ENCODE data around the gene ATP6V0E1.

The ATP6V0E1 gene

GRCh38 chr5:172957458-172957857 lies 26.1 kb upstream of the ATP6V0E1 start:
- no peak for FAIRE-seq

GRCh38 chr5:172958331-172959046 lies 25.1 kb upstream of the ATP6V0E1 start:
- no peak for FAIRE-seq

DNA sequence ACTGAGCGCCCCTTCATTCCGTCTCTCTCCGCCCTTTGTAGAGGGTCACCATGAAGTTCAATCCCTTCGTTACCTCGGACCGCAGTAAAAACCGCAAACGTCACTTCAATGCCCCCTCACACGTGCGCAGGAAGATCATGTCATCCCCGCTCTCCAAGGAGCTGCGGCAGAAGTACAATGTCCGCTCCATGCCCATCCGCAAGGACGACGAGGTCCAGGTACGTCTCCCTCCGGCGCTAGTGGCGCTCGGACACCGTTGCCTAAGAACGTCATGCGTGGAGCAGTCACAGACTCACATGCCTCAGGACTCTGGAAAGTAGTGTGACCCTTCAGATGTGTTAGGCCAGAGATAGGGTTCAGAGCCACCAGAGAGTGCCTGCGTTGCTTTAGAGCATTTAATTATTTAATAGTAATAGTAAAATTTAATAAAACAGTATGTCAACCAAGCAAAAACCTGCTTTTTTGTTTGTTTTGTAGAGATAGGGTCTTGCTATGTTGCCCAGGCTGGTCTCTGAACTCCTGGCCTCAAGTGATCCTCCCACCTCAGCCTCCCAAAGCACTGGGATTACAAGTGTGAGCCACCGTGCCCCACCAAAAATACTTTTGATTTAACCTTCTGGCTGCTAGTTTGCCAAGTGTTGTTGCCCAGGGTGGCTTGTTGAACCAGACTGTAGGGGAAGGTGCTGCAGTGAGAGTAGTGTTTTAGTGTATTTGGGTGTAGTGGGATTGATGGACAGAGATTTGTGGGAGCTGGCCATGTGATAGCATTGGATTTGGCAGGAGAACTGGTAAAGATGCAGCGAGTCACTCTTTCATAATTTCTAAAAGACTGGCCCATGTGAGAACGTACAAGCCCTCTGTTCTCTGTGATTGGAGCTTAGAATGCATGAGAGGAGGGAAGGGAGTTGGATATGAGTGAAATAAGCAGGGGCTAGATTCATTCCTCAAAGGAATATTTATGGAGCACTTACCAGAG lies 23.5 kb upstream of the ATP6V0E1 start:
- FAIRE-seq = no peak

- FAIRE-seq = no peak
Measured at GRCh38 chr5:172969921-172970320, 13.7 kb upstream of the ATP6V0E1 start.

- no peak for FAIRE-seq
Measured at GRCh38 chr5:172971482-172971881, 12.1 kb upstream of the ATP6V0E1 start.

DNA sequence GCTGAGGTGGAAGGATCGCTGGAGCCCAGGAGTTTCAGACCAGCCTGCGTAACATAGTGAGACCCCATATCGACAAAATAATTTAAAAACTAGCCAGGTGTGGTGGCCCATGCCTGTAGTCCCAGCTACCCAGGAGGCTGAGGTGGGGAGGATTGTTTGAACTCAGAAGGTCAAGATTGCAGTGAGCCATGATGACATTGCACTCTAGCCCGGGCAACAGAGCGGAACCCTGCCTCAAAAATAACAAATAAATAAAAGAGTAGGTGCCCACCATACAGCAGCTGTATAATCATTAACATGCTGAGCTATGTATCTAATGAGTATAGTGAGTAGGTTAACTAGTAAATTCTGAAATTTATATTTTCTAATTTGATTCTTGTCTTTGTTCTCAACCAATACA lies 11.0 kb upstream of the ATP6V0E1 start:
- FAIRE-seq = no peak

DNA sequence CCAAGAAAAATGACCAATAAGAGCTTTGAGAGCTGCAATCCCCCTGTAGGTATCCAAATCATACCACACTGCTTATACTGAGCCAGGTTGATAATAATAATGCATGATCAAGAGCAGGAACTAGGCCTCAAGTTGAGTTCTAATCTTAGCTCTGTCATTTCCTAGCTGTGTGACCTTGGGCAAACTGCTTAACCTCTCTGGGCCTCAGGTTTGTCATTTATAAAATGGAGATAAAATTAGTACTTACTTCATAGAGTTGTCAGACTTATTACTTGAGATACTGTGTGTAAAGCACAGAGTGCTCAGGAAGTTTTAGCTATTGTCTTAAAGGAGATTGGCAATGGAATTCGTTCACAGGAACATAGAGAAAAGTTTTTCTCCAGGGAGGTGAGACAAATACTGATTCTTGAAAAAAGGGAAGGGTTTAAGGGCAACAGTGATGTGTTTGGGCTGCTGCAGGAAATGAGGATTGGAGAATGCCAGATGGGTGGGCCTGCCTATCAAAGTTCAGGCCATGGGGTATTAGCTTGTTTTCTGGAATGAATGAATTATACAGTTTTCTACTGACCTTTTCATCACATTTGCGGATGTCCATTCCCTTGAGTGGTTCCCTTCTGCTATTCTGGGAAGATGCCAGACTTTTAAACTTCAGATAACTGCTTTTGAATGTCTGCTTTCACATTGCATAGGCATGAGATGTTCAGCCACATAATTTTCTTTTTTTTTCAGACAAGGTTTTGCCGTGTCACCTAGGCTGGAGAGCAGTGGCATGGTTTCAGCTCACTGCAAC lies 10.2 kb upstream of the ATP6V0E1 start:
- no peak for FAIRE-seq

GRCh38 chr5:172973931-172974330 lies 9.6 kb upstream of the ATP6V0E1 start:
- FAIRE-seq = no peak

GRCh38 chr5:172975289-172975688 lies 8.3 kb upstream of the ATP6V0E1 start:
- FAIRE-seq = no peak

- FAIRE-seq = no peak
Measured at GRCh38 chr5:172979778-172980177, 3.8 kb upstream of the ATP6V0E1 start.

DNA sequence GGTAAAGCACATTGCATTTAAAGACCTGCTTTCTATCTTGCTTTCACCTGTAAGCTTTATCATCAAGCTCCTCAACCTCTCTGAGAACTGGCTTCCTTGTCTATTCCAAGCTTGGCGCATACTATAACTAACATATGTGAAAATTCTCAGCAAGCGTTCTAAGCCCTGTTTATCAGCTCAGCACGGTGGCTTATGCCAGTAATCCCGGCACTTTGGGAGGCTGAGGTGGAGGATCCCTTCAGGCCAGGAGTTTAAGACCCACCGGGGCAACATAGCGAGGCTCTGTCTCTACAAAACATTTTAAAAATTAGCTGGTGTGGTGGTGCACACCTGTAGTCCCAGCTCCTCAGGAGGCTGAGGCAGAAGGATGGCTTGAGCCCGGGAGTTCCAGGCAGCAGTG lies 1.6 kb upstream of the ATP6V0E1 start:
- no peak for FAIRE-seq

GRCh38 chr5:172984244-172984953 lies 828 bp downstream of the ATP6V0E1 start:
- no peak for FAIRE-seq

DNA sequence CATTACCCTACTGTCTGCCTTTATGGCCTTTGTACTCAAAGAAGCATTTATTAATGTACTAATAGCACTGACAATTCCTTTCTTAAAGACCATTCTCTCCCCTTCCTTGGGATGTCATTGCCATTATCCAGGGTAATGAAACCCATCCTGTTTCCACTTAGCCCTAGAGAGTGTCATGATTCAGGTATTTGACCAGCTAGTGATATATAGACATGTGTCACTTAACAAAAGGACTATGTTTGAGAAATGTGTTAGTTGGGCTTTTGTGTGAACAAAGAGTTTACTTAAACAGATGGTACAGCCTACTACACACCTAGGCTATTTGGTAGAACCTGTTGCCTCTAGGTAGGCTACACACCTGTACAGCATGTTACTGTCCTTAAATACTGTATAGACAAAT lies 2.0 kb downstream of the ATP6V0E1 start:
- no peak for FAIRE-seq

GRCh38 chr5:172988276-172988675 lies 4.7 kb downstream of the ATP6V0E1 start:
- no peak for FAIRE-seq

GRCh38 chr5:172990776-172991175 lies 7.2 kb downstream of the ATP6V0E1 start:
- FAIRE-seq = no peak

DNA sequence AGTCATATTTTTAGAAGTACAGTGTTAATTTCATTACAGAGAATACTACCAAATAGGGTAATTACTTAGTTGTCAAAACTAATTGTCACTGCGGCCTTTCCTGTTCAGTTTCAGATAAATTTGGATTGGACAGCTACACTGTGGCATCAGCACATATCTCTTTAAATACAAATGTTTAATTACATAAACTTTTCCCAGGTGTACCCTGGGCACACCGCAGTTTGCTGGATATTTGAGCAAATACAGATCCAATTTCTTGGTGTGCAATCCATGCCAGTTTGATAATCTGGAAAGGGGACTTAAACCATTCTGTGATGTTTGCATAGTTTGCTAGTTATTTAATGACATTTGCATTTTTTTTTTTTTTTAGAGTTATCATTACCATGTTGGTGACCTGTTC lies 10.8 kb downstream of the ATP6V0E1 start:
- FAIRE-seq = no peak

DNA sequence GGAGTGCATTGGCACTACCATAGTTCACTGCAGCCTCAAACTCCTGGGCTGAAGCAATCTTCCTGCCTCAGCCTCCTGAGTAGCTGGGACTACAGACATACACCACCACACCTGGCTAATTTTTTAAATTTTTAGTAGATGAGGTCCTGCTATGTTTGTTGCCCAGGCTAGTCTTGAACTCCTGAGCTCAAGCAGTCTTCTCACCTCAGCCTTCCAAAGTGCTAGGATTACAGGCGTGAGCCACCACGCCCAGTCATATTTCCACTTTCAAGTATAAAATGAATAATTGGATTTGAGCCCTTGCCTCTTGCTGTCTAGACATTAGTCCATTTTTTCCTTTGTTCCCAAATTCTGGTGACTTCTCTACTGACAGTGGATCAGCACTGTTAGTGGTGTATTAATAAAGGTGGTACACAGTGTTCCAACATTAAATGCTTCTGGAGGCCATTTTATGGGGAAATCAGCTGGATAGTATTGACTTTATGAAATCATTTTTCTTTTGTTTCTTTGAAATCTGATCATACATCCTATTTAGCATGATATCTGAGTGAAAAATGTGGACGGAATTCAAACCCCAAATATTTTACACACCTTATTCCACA lies 15.9 kb downstream of the ATP6V0E1 start:
- FAIRE-seq = no peak

GRCh38 chr5:172999974-173000373 lies 16.4 kb downstream of the ATP6V0E1 start:
- FAIRE-seq = no peak

- no peak for FAIRE-seq
Measured at GRCh38 chr5:173001229-173001841, 17.8 kb downstream of the ATP6V0E1 start.

DNA sequence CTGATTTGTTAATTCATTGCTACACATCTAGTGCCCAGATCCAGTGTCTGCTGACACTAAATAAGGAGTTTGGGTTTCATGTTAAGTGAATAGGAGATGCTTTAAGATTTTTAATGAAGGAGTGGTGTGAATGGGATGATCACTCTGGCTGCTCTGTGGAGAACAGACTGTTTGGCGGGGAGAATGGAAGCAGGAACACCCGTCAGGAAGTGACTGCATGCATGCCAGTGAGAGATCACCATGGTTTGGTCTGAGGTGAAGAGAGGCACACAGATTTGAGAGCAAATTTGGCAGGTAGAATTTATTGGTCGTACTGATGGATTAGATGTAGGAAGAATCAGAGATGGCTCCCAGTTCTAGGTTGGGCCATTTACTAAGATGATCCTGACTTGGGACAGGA lies 19.8 kb downstream of the ATP6V0E1 start:
- FAIRE-seq = no peak

- FAIRE-seq = no peak
Measured at GRCh38 chr5:173004013-173004412, 20.4 kb downstream of the ATP6V0E1 start.

DNA sequence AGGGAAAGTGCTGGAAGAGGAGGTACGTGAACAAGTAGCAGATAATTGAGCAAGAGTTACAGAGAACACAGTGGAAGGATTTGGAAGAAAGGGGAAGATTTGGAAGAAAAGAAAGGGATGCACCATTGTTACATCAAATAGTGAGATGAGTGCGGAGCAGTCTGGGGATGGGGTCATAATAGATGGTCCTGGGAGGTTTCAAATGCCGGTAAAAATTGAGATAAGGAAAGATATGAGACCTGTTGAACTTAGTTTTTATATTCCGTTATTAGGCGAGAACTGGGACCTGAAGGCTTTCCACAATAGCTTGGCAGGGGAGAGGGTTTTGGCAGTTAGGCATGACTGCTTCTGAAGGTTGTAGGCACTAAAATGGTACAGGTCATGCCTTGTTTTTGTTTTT lies 20.9 kb downstream of the ATP6V0E1 start:
- FAIRE-seq = no peak
